Gastroesophageal sphincter (tissue), 3 donors: Measurements from ENCODE around the gene GSTM4.
"Not testable (repeated sequence)": the region's sequence is repeated elsewhere in the genome, so short reads cannot be mapped to it uniquely, and the experiment has no call there.

ENCODE experiments used
- EP300 ChIP-seq: sonication (generic); formaldehyde crosslinking; IDR thresholded peaks from one replicate; pipeline ENCODE4 v1.6.1; 2017; ENCODE audit warnings: antibody characterized with exemption, mild to moderate bottlenecking
- POLR2A ChIP-seq, 2 donors: fragments of 450-650 bp; IDR thresholded peaks; one replicate each; pipeline ENCODE4 v1.6.1; 2017; ENCODE audit warnings: antibody characterized with exemption in 2 of 2, mild to moderate bottlenecking in 2 of 2, moderate library complexity in 1 of 2
- POLR2AphosphoS5 ChIP-seq: sonication (generic); formaldehyde crosslinking; IDR thresholded peaks from one replicate; pipeline ENCODE4 v1.6.1; 2017; ENCODE audit warnings: antibody characterized with exemption
- TF ChIP-seq, protein P1 (sequence below), 4 experiments: fragments of 200-600 bp in 2 of 4; fragments of 450-650 bp in 2 of 4; sonication (generic) in 1 of 4; IDR thresholded peaks; one replicate each; pipeline ENCODE4 v1.5.1; 2017 to 2019; ENCODE audit warnings: antibody characterized with exemption in 4 of 4, mild to moderate bottlenecking in 2 of 4, moderate library complexity in 2 of 4

DNA sequence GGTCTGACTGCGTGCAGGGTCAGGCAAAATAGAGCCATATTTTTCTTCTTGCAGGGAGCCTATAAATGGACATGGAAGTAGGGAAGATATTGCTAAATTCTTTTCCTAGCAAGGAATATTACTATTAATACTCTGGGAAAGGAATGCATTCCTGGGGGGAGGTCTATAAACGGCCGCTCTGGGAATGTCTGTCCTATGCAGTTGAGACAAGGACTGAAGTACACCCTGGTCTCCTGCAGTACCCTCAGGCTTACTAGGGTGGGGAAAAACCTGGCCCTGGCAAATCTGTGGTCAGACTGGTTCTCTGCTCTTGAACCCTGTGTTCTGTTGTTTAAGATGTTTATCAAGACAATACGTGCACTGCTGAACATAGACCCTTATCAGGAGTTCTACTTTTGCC is 53.0 kb downstream of the GSTM4 start:
- TF ChIP-seq, protein P1, sequence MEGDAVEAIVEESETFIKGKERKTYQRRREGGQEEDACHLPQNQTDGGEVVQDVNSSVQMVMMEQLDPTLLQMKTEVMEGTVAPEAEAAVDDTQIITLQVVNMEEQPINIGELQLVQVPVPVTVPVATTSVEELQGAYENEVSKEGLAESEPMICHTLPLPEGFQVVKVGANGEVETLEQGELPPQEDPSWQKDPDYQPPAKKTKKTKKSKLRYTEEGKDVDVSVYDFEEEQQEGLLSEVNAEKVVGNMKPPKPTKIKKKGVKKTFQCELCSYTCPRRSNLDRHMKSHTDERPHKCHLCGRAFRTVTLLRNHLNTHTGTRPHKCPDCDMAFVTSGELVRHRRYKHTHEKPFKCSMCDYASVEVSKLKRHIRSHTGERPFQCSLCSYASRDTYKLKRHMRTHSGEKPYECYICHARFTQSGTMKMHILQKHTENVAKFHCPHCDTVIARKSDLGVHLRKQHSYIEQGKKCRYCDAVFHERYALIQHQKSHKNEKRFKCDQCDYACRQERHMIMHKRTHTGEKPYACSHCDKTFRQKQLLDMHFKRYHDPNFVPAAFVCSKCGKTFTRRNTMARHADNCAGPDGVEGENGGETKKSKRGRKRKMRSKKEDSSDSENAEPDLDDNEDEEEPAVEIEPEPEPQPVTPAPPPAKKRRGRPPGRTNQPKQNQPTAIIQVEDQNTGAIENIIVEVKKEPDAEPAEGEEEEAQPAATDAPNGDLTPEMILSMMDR (IDR thresholded peaks at IDR 0.05) = not testable (repeated sequence)
- not testable (repeated sequence) for TF ChIP-seq POLR2AphosphoS5; POLR2A (IDR thresholded peaks at IDR 0.05); EP300
